Measurements from ENCODE around the gene KLRF2. TPM values are rescaled to one million over a fixed set of nuclear protein-coding genes. Genes with fewer than 3 reads are reported as not detected.
"Not testable (repeated sequence)": the region's sequence is repeated elsewhere in the genome, so short reads cannot be mapped to it uniquely, and the experiment has no call there.

KLRF2 gene
- total RNA-seq, 1 donor from 2014 or later: not detected

DNA sequence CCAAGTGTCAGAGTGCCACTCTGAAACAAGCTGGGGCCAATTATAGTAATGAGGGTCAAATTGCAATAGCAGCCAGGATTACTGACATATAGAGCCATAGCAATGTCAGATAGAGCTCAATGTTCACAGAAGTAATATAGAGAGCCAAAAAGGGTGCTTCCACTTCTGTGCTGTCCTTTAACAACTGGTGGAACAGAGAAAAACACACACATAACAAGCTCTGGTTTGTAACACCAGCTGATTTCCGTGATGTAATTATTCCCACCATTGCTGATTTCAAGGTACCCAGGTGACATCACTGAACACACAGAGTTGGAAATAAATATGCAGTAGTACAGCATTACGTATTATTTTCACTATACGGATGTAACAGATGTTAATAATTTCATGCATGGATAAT lies 9.1 kb upstream of the KLRF2 start:
- Histone ChIP-seq H3K79me2 (ENCODE audit: insufficient read depth, low read length) (no peaks in the 10 kb centered on the region), H3K4me2 (ENCODE audit: low read length) (no peak overlapping the region), H3K9me3 (ENCODE audit: insufficient read depth, low read depth, low read length) (no peaks in the 10 kb centered on the region), H3K4me3 (ENCODE audit: insufficient read depth, low read depth, low read length) (no peak overlapping the region), H2AFZ (ENCODE audit: low read depth, low read length) (no peak overlapping the region), H3K4me1 (ENCODE audit: insufficient read depth, low read length) (no peaks in the 10 kb centered on the region), H3K27ac (ENCODE audit: low read depth, low read length) (no peak overlapping the region), H3K27me3 (ENCODE audit: insufficient read depth, low read length) (no peaks in the 10 kb centered on the region), H3K9ac (ENCODE audit: low read length) (no peak overlapping the region), H3K36me3 (ENCODE audit: insufficient read depth, low read length) (no peaks in the 10 kb centered on the region), H4K20me1 (ENCODE audit: insufficient read depth, low read length) (no peaks in the 10 kb centered on the region)
- no peak overlapping the region for H3K27ac Mint-ChIP-seq (ENCODE audit: unreplicated experiment)
- DNase-seq (ENCODE audit: low read depth): no peak
- H3K36me3 Mint-ChIP-seq (ENCODE audit: low read depth, unreplicated experiment): no peaks in the 10 kb centered on the region
- no peaks in the 10 kb centered on the region for H3K27me3 Mint-ChIP-seq (ENCODE audit: low read depth, unreplicated experiment)
- TF ChIP-seq EZH2 (IDR thresholded peaks at IDR 0.05; ENCODE audit: insufficient read depth, low read length): no peak
- TF ChIP-seq, protein P1, sequence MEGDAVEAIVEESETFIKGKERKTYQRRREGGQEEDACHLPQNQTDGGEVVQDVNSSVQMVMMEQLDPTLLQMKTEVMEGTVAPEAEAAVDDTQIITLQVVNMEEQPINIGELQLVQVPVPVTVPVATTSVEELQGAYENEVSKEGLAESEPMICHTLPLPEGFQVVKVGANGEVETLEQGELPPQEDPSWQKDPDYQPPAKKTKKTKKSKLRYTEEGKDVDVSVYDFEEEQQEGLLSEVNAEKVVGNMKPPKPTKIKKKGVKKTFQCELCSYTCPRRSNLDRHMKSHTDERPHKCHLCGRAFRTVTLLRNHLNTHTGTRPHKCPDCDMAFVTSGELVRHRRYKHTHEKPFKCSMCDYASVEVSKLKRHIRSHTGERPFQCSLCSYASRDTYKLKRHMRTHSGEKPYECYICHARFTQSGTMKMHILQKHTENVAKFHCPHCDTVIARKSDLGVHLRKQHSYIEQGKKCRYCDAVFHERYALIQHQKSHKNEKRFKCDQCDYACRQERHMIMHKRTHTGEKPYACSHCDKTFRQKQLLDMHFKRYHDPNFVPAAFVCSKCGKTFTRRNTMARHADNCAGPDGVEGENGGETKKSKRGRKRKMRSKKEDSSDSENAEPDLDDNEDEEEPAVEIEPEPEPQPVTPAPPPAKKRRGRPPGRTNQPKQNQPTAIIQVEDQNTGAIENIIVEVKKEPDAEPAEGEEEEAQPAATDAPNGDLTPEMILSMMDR (IDR thresholded peaks at IDR 0.05; ENCODE audit: insufficient read depth, low read depth, low read length): no peak
- H3K9me3 Mint-ChIP-seq (ENCODE audit: unreplicated experiment): no peaks in the 10 kb centered on the region
- H3K4me1 Mint-ChIP-seq (ENCODE audit: low read depth, unreplicated experiment): peaks cover 4% of the 10 kb centered on the region
- FAIRE-seq: no peak
- H3K4me3 Mint-ChIP-seq (ENCODE audit: unreplicated experiment): no peak overlapping the region

DNA sequence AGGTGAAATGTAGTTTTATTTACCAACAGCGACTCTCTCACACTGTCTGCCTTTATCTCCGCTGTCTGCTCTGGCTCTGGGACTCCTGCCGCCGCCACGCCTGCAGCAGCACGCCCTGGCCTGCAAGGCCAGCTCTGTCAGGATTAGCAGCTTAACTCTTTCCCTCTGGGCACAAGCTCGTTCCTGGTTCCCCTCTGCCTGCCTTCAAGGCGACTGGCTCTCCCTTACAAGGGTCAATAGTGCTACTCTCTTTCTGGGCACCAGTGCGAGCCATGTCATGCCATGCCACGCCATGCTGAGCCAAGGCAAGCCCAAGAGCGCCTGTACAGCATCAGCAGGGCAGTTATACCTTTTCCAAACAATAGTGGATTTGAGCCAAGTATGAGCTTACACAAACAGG lies 8.5 kb upstream of the KLRF2 start:
- DNase-seq (ENCODE audit: low read depth): no peak
- Mint-ChIP-seq H3K4me1 (ENCODE audit: low read depth, unreplicated experiment) (peaks cover 4% of the 10 kb centered on the region), H3K36me3 (ENCODE audit: low read depth, unreplicated experiment) (no peaks in the 10 kb centered on the region), H3K9me3 (ENCODE audit: unreplicated experiment) (no peaks in the 10 kb centered on the region), H3K27me3 (ENCODE audit: low read depth, unreplicated experiment) (no peaks in the 10 kb centered on the region), H3K4me3 (ENCODE audit: unreplicated experiment) (no peak overlapping the region), H3K27ac (ENCODE audit: unreplicated experiment) (no peak overlapping the region)
- Histone ChIP-seq H3K27ac (ENCODE audit: low read depth, low read length) (no peak overlapping the region), H4K20me1 (ENCODE audit: insufficient read depth, low read length) (no peaks in the 10 kb centered on the region), H2AFZ (ENCODE audit: low read depth, low read length) (no peak overlapping the region), H3K79me2 (ENCODE audit: insufficient read depth, low read length) (no peaks in the 10 kb centered on the region), H3K4me3 (ENCODE audit: insufficient read depth, low read depth, low read length) (no peak overlapping the region), H3K9me3 (ENCODE audit: insufficient read depth, low read depth, low read length) (no peaks in the 10 kb centered on the region), H3K4me1 (ENCODE audit: insufficient read depth, low read length) (no peaks in the 10 kb centered on the region), H3K4me2 (ENCODE audit: low read length) (no peak overlapping the region), H3K27me3 (ENCODE audit: insufficient read depth, low read length) (no peaks in the 10 kb centered on the region), H3K36me3 (ENCODE audit: insufficient read depth, low read length) (no peaks in the 10 kb centered on the region), H3K9ac (ENCODE audit: low read length) (no peak overlapping the region)
- FAIRE-seq: no peak
- TF ChIP-seq, protein P1 (IDR thresholded peaks at IDR 0.05; ENCODE audit: insufficient read depth, low read depth, low read length): no peak
- no peak for TF ChIP-seq EZH2 (IDR thresholded peaks at IDR 0.05; ENCODE audit: insufficient read depth, low read length)

DNA sequence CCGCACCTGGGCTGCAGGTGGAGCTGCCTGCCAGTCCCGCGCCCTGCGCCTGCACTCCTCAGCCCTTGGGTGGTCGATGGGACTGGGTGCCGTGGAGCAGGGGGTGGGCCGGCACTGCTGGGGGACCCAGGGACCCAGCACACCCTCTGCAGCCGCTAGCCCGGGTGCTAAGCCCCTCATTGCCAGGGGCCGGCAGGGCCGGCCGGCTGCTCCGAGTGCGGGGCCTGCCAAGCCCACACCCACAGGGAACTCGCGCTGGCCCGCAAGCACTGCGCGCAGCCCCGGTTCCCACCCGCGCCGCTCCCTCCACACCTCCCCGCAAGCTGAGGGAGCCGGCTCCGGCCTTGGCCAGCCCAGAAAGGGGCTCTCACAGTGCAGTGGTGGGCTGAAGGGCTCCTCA lies 5.2 kb upstream of the KLRF2 start:
- not testable (repeated sequence) for H2AFZ ChIP-seq (ENCODE audit: low read depth, low read length); DNase-seq (ENCODE audit: low read depth); H3K4me3 Mint-ChIP-seq (ENCODE audit: unreplicated experiment); H3K9ac ChIP-seq (ENCODE audit: low read length); H3K4me1 ChIP-seq (ENCODE audit: insufficient read depth, low read length); H3K4me3 ChIP-seq (ENCODE audit: insufficient read depth, low read depth, low read length); H3K9me3 Mint-ChIP-seq (ENCODE audit: unreplicated experiment); H3K79me2 ChIP-seq (ENCODE audit: insufficient read depth, low read length); H3K4me2 ChIP-seq (ENCODE audit: low read length); H3K36me3 Mint-ChIP-seq (ENCODE audit: low read depth, unreplicated experiment); H3K27ac Mint-ChIP-seq (ENCODE audit: unreplicated experiment); FAIRE-seq; H3K36me3 ChIP-seq (ENCODE audit: insufficient read depth, low read length); H4K20me1 ChIP-seq (ENCODE audit: insufficient read depth, low read length); H3K9me3 ChIP-seq (ENCODE audit: insufficient read depth, low read depth, low read length); H3K27me3 Mint-ChIP-seq (ENCODE audit: low read depth, unreplicated experiment); H3K27me3 ChIP-seq (ENCODE audit: insufficient read depth, low read length); H3K27ac ChIP-seq (ENCODE audit: low read depth, low read length); H3K4me1 Mint-ChIP-seq (ENCODE audit: low read depth, unreplicated experiment)
